Hepatocyte (in vitro differentiated cells): ENCODE data around the gene CBX1.

Experiments used
- CTCF ChIP-seq: fragments of 200-600 bp; sonication (generic); IDR thresholded peaks from 2 replicates; pipeline ENCODE4 v1.5.1; 2016; ENCODE audit warnings: antibody characterized with exemption, mild to moderate bottlenecking; ENCODE audit not compliant: poor library complexity
- EZH2phosphoT487 ChIP-seq: fragments of 200-600 bp; sonication (generic); IDR thresholded peaks from one replicate; pipeline ENCODE4 v1.6.1; 2018; ENCODE audit warnings: antibody characterized with exemption, mild to moderate bottlenecking, low read depth, moderate library complexity; ENCODE audit not compliant: unreplicated experiment, severe bottlenecking

DNA sequence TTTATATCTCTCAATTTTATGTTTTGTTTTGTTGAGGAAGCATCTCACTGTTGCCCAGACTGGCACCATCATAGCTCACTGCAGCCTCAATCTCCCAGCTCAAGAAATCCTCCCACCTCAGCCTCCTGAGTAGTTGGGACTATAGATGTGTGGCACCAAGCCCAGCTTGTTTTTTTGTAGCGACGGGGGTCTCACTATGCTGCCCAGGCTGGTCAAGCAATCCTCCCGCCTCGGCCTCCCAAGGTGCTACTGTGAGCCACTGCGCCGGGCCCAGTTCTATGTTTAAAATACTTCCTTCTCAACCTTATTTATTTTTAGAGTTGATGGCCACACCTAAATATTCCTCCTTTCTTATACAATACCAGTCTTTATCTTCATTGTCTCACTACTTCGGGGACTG lies 55.0 kb downstream of the CBX1 start:
- no peak for TF ChIP-seq CTCF
- no peak for TF ChIP-seq EZH2phosphoT487
